Smooth muscle cell of the brain vasculature (primary cell): ENCODE measurements around the gene PPP1R12B.
A peak's percentile ranks its signal among the peaks of the same experiment; 100 is the strongest.
"Not testable (repeated sequence)": the region's sequence is repeated elsewhere in the genome, so short reads cannot be mapped to it uniquely, and the experiment has no call there.

Source experiments
- DNase-seq: peaks from one replicate; pipeline ENCODE4 v3.0.0-alpha.2; 2012; ENCODE audit warnings: low read depth, low spot score

PPP1R12B gene

DNA sequence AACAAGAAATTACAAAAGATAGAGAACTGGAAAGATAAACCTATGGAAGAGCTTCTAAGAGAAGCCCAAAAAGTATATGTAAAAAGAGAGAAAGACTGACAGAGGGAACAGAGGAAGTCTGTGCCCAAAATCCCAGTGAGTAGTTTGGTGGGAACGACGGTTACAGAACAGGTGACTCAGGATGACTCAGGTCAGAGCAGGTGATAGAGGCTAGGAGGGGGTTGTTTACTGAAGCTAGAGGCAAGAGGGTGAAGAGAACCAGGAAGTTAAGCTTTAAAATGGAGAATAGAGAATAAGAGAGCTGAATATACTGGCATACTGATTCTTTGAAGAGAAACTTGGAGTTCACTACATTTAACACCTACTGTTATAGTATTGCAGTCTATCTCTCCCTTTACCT, 134.9 kb downstream of the PPP1R12B start:
- DNase-seq: not testable (repeated sequence)

DNA sequence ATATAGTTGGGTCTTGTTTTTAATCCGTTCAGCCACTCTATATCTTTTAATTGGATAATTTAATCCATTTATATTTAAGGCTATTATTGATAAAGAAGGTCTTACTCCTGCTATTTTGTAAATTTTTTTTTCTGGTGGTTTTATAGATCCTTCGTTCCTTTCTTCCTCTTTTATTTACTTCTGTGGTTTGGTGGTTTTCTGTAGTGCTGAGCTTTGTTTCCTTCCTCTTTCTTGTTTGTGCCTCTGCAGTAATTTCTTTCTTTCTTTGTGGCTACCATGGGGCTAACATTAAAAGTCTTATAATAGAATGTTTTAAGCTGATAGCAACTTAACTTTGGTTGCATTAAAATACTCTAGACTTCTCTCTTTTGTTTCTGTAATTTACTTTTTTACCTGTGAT, 135.5 kb downstream of the PPP1R12B start:
- not testable (repeated sequence) for DNase-seq

DNA sequence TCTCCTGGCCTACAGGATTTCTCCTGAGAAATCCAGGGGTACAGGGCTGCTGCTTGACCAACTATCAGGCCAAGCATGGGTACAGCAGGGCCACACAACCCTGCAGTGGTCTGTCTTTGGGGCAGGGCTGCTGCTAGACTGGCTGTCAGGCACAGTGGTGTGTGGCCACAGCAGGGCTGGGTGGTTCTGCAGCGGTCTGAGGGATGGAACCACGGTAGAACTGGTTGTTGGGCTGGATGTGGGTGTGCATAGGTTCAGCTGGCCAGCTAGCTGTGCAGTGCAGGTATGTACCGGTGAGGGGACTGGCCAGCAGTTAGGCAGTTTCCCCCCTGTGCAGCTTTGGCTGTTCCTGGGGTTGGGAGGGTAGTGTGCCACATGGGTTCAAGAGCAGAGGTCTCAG, 136.3 kb downstream of the PPP1R12B start:
- not testable (repeated sequence) for DNase-seq

DNA sequence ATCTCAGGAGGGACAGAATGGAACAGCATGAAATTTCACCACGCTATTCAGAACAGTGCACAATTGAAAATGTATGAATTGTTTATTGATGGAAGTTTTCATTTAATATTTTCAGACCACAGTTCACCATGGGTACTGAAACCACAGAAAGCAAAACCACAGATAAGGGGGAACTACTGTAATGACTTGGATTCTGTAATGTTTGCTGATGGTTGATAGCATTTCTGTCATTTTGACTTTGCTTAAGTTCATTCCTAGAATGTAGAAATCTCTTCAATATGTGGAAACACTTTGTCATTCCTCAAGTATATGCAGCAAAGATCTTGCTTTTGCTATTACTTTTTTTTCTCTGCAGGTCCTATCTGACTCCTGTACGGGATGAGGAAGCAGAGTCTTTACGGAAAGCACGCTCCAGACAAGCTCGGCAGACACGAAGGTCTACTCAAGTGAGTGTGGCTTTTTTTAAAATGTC, 139.7 kb downstream of the PPP1R12B start:
- not testable (repeated sequence) for DNase-seq

DNA sequence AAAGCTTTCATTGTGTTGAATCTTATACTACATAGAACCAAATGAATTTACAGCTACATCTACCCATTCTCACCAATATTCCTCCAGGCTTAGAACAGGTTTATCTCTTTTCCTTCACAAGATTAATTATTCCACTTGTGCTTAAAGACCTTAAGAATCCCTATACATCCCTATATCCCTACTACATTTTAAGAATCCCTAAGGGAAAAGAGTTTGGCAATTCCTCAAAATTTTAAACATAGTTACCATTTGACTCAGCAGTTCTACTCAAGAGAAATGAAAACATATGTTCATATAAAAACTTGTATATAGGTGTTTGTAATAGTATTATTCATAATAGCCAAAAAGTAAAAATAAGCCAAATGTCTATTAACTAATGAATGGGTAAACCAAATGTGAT, 140.6 kb downstream of the PPP1R12B start:
- DNase-seq: not testable (repeated sequence)

DNA sequence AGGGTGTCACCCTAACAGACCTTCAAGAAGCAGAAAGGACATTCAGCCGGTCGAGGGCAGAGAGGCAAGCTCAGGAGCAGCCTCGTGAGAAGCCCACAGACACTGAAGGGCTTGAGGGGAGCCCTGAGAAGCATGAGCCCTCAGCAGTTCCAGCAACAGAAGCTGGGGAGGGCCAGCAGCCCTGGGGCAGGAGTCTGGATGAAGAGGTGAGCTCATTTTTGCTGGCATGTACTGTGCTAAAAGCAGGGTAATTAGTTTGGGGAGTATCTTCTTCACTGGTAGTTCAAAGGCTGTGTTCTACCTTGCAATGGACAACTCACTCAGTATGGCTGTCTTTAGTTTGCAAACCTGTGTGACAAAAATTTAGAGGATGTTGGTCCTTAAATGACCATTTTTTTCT, 144.6 kb downstream of the PPP1R12B start:
- not testable (repeated sequence) for DNase-seq

DNA sequence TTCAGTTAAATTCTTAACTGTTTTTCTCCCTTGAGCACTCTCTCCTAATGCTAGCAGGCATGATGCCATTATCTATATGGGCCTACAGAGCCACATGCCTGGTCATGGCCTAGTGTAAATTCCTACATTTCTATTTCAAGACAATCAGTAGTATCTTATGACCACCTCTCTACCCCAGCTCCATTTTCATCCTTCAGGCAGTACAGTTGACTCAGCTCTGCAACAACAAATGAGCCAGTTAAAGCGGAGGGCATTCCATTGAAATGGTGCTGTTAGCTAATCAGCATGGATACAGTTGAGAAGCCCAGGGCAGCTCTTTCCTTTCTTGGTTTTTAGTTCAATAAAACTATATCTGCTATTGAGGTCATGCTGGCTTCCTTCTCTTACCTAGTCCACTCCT, 150.0 kb downstream of the PPP1R12B start:
- no peak for DNase-seq

DNA sequence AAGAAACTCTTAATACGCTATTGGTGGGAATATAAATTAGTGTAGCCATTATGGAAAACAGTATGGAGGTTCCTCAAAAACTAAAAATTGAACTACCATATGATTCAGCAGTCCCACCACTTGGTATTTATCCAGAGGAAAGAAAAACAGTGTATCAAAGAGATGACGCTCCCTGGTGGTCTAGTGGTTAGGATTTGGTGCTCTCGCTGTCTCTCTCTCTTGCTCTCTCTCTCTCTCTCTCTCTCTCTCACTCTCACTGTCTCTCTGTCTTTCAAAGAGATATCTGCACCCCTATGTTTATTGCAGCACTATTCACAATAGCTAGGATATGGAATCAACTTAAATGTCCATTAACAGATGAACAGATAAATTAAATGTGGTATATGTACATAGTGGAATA, 151.5 kb downstream of the PPP1R12B start:
- not testable (repeated sequence) for DNase-seq

DNA sequence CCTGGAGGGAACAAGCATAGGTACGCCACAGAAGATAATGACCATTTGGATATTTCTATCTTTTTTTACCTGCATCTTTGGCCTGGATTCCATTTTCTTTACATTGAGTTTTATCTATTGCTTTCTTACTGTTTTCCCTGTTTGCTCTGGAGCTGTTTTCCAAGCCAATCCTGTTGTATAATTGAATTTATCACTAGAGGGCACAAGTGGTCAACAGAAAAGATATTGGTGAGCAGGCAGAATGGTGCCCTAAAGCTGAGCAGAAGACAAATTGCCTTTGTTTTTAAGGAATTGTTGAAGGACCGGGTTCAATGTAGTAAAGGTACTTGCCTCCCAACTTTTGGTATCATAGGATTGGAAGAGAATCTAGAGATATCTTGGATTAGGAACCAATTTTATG, 152.8 kb downstream of the PPP1R12B start:
- DNase-seq: no peak

DNA sequence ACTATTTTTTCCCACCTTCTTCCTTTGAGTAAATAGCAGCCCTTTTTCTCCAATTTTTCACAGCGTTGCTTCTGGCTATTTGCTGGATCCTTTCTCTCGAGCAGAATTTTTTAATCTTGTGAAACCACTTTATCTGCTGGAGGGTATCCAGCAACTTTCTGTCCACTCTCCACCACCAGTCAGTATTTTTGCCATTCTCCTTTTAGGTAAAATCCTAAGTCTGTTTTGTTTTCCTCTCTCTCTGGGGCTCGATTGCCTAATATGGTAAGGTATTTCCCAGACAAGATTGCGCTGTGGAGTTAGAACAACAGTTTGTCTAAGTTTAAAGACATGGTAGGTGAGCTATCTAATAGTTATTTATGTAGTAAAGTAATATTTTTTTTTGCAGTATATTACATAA, 156.9 kb downstream of the PPP1R12B start:
- DNase-seq: peak; percentile 33

DNA sequence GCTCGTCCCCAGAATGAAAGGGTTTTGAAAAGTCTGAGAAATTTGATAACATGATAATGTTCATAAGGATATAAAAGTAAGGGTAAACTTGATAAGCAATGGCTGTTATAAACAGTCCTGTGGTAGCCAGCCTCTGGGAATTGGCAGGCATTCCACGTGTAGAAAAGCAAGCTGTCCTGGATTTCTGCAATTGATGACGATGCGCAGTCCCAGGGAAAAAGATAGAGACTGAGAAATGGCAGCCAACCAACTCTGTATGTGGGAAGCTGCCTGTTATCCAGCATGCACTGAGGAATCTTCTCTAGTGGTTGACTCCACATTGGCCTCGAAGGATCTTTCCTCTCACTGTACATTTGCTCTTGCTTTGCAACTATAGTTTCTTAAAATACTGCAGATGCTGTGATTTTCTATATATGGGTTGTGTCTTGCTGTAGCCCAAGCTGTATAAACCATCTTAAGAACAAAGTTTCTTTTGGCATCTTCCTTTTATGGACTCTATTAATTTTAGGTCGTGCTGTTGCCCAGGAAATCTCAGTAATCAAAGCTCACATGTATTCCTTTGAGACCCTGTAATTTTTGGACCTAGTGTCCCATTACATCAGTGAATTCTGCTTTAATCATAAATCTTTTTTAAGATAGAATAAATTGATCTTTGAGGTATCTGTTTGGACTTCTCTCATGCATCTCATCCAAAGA, 157.5 kb downstream of the PPP1R12B start:
- DNase-seq: not testable (repeated sequence)

DNA sequence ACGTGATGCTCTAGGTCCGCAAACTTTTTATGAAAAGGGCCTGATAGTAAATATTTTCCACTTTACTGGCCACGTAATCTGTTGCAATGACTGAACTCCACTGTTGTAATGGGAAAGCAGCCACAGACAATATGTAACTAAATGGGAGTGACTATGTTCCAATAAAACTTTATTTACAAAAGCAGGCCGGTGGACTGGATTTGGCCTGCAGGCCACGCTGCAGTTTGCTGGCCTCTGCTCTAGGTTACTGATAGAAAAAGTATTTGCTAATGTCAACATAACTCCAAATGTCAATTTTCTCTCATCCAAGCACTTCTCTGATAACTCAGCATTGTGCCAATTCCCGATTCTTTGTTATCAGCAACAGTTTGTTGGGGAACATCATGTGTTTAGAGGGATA, 160.4 kb downstream of the PPP1R12B start:
- not testable (repeated sequence) for DNase-seq

DNA sequence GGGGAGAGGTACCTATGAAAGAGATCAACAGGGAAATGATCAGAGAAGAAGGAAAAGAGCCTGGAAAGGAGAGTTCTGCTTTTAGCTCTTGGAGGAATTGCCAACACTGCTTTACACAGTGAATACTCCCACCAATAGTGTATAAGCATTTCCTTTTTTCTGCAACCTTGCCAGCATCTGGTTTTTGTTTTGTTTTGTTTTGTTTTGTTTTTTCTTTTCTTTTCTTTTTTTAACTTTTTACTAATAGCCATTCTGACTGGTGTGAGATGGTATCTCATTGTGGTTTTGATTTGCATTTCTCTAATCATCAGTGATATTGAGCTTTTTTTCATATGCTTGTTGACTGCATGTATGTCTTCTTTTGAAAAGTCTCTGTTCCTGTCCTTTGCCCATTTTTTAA, 165.4 kb downstream of the PPP1R12B start:
- DNase-seq: not testable (repeated sequence)

DNA sequence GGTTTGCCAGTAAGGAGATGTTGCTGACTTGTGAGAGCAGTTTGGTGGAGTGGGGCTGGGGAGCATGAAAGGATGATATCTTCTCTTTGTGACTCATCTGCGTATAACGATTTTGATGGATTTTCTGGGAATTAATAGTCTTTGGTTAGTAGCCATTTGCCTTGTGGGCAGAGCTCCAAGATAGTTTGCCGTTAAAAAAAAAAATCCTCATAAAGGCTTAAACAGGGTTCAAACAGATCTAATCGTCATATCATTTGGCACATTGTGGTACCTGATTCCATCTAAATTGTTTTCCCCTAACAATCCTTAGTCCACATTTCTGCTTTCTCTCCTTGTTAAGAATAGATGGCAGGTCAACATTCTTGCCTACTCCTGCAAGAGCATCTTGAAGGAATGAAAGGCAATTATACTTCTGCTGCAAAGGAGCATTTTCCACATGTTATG, 168.0 kb downstream of the PPP1R12B start:
- DNase-seq: no peak

DNA sequence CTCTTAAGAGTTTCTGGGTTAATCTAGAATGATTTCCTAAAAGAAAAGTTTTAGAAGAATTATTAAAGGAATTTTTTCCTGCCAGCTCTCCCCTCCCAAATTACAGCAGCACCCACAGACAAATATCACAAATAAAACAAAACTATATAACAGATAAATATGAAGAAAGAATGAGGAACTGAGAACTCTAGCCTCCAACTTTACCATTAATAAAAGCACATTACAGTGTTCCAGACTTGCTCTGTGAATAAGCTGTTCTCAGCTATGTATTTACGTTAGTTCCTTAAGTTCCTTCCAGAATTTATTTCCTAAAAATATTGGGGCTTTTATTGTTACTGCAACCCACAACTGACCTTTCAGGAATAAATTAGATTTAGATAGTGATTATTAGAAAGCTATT, 168.6 kb downstream of the PPP1R12B start:
- DNase-seq: not testable (repeated sequence)

DNA sequence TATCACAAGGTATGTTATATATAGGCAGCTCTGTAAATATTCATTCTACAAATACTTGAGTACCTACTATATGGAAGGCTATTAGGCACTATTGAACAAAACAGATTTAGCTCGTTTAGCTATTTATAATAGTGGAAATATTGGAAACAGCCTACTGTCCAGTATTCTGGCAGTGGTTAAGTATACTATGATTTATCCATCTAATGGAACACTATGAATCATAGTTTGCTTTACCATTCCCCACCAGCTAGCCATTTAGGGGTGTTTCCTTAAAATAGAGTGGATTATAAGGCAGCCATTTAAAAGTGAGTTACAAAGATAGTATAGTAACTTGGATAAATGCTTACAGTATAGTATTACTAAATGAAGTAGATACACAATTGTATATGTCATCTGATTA, 169.7 kb downstream of the PPP1R12B start:
- DNase-seq: not testable (repeated sequence)

DNA sequence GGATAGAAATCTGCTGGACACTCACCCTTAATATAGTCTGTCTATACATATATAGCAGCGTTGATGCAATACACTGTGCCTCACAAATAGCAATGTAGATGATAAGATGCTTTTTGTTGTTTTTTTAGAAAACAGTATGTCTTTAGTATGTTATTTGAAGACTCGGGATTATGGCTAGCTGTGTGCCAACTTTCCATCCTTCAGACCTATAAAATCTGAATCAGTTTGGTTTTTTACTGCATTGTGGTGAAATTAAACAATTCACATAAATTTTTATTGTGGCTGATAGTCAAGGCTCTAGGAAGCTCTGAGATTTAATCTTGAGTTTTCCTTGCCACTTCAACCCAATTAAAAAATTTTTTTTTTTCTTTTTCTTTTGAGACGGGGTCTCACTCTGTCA, 170.4 kb downstream of the PPP1R12B start:
- DNase-seq: not testable (repeated sequence)

DNA sequence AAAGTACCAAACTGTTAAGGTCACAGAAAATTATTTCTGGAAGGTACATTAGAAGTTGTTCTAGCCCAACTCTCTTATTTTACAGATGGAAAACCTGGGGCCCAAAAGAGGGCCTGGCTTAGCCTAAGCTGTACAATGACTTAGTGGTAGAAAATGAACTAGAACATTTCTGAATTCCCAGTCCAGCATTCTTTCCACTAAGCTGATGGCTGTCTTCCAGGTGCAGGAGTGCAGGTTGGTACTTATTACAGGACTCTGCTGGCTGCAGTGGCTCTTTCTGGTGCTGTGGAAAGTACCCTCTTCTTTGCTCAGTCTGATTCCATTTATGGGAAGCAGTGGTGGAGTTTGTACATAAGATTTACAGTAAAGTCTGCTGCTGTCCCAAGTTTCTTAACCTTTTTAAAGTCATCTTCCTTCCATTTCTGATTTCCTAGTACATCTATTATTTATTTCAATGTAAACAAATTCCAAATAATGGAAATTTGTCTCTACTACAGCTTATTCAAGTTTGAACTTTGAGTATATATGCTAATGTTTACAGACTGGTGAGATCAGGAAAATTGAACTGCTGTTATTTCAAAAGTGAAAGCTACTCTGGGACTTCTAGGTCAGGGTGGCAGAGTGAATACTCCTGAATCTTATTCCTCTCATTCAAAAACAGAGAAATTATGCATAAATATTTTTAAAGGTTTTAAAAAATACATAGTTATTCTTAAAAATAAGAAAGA, 171.8 kb downstream of the PPP1R12B start:
- not testable (repeated sequence) for DNase-seq

DNA sequence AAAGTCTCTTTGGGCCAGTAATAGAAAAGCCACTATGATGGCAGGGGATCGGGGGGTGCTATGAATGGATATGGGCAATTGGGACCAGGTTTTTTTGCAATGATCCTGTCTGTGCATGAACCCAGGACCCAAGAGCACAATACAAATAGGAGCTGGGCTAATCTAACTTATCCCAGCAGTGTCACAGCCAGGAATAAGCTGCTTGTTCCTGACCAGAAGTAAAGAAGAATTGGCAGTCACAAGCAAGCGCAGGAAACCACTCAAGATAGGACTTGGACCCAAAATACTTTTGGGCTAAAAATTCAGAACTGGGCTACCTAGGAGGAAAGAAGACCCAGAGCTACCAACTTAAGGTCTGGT, 172.3 kb downstream of the PPP1R12B start:
- not testable (repeated sequence) for DNase-seq

DNA sequence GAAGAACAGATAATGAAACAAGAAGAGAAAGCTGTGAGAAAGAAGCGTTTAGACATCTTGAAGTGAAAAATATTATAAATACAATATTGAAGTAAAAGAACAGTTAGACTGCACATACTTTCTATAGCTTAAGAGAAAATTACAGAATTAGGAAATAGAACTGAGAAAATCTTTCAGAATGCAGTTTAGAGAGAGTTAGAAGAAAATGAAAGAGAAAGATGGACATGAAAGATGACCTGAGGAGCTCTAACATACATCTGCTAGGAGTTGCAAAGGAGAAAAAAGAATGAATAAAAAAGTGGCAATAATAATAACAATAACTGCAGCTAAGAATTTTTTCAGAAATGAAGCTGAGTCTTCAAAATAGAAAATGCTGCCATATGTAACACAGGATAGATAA, 173.0 kb downstream of the PPP1R12B start:
- not testable (repeated sequence) for DNase-seq

DNA sequence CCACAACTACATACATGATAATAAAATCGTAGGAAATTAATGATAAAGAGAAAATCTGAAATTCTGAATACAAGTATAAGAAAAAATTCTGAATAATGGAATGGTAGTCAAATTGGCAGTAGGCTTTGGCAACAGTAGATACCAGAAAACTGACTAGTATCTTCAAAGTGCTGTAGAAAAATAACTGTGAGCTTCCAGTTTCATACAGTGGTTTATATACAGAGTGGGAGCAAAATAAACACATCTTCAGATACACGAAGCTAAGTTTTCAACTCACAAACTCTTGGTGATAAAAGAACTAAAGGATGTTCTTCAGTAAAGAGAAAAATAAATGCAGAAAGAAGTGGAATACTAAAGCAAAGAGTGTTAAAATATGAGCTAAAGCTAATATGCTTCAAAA, 173.4 kb downstream of the PPP1R12B start:
- no peak for DNase-seq

DNA sequence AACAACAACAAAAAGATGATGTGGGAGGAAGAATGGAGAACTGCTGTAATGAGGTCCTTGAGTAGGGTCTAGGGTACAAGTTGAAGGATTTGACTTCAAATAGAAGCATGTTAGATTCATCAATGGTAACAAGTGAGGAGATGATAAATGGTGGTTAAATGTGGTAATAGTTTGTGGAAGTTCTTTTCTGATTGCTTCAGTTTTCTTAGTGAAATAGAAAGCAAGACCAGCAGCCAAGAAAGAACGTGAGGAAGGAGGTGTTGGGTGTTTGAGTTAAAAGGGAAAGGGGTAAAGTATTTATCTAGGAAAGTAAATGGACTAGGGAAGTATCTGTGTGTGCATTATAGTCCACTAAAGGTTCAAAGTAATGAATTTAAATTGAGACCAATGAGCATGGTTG, 177.6 kb downstream of the PPP1R12B start:
- DNase-seq: not testable (repeated sequence)
